Skeletal muscle cell (primary cell): ENCODE data around the gene ATG5.
A peak's percentile ranks its signal among the peaks of the same experiment; 100 is the strongest.
"Not testable (repeated sequence)": the region's sequence is repeated elsewhere in the genome, so short reads cannot be mapped to it uniquely, and the experiment has no call there.

ENCODE experiments used
- DNase-seq: peaks from one replicate; pipeline ENCODE4 v3.0.0-alpha.2; 2010; ENCODE audit warnings: low read depth
- H3K4me3 ChIP-seq: 2 replicates; pipeline ENCODE4 v1.5.1; 2011; ENCODE audit warnings: low read depth, mild to moderate bottlenecking, control low read depth, low read length, moderate library complexity

The ATG5 gene

DNA sequence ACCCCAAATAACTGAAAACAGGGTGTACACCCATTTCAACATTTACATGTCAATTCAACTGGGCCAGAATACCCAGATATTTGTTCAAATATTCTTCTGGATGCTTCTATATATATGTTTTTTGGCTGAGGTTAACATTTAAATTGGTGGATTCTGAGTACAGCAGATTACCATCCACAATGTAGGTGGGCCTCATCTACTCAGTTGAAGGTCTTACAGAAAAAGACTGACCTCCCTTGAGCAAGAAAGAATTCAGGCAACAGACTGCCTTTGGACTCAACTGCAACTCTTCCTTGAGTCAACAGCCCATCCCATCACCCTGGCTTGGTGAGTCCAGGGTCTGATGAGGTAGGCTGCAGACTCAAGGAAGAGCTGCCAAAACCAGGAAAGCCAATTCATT lies 84.1 kb downstream of the ATG5 start:
- DNase-seq = no peak
- no peak overlapping the region for H3K4me3 ChIP-seq

DNA sequence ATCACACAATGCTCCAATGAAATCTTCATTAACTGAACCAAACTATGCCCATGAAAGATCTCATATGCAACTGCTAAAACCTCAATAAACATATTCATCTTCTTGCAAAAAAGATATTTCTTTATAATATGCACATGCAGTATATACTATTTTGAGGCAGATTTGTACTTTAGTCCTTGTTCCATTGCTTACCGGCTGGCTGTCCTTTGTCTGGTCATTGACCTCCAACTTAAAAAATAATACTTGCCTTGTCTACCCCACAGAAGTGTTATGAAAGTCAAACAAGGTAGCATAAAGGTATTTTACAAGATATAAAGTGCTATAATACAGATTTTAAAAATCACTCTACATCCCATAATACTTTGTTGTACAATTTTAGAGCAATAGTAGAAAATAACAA lies 88.3 kb downstream of the ATG5 start:
- no peak for DNase-seq
- H3K4me3 ChIP-seq = no peak overlapping the region

GRCh38 chr6:106229876-106230445 lies 95.6 kb downstream of the ATG5 start:
- not testable (repeated sequence) for DNase-seq, H3K4me3 ChIP-seq

DNA sequence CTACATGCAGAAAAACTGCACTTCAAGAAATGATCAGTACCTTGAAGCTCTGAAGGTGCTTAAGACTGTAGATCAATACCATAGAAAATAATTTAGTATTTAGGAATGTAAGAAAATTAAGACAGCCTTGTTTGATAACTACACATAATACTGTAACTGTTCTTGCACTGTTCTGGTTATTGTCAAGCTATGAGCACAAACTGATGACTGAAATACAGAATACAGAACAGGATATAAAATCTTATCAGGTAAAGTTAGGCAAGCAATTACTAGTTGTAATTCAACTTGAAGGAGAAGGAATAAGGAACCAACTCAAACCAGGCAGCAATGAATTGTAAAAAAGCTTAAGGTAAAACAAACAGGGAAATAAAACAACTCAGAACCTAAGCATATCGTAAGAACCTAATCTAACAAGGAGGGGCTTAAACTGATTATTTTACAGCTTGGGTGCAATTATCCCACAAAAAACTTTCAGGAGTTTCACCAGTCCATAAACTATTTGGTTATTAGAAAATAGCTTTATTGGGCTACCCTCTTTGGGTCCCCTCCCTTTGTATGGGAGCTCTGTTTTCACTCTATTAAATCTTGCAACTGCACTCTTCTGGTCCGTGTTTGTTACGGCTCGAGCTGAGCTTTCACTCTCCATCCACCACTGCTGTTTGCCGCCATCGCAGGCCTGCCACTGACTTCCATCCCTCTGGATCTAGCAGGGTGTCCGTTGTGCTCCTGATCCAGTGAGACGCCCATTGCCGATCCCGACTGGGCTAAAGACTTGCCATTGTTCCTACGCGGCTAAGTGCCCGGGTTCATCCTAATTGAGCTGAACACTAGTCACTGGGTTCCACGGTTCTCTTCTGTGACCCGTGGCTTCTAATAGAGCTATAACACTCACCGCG lies 97.7 kb downstream of the ATG5 start:
- H3K4me3 ChIP-seq = no peak overlapping the region
- no peak for DNase-seq

GRCh38 chr6:106226676-106227075 lies 98.9 kb downstream of the ATG5 start:
- H3K4me3 ChIP-seq = no peak overlapping the region
- DNase-seq = no peak

GRCh38 chr6:106225581-106225980 lies 100.0 kb downstream of the ATG5 start:
- no peak for DNase-seq
- no peak overlapping the region for H3K4me3 ChIP-seq

DNA sequence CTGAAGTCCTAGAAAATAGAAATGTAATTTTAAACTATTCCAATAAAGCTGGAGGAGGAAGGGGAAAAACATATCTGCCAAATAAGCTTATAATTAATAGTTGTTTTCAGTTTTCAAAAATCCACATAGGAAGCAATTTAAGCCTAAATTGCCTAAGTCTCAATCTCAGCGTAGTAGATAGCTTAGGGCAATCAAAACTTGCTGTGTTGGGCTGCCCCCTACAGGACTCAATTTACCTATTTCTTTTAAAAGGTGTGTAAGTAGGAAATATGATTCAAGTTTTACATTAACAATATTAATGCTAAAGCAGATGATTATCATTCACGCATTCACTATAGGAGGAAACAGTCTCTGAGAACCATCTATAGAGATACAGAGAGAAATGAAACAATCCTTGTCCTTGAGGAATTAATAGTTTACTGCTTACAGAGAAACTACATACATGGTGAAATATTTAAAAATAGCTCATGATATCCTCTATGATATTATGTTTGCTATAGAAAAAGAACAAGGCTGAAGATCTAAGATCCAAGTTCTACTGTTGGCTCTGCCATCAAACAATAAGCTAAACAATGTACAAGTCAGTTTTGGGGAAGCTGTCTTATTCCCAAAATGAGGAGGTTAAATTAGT lies 102.1 kb downstream of the ATG5 start:
- no peak overlapping the region for H3K4me3 ChIP-seq
- peak; percentile 38 for DNase-seq

DNA sequence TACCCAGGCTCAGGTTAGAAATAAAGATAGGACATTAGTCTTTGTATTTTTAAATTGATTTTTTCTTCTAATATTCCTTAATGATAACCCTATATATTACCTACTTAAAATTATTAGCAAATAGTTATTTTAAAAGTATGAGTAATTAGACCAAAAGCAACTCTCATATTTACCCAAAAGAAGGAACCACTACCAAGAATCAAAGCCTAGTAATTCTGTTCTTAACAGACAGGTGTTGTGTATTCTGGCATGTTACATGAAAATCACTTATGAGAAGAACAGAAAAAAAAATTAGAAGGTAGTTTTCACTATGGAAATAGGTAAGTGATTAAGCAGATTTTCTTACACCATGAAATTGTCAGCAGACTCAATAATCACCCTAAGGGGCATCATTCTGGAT lies 105.1 kb downstream of the ATG5 start:
- H3K4me3 ChIP-seq = no peak overlapping the region
- no peak for DNase-seq

DNA sequence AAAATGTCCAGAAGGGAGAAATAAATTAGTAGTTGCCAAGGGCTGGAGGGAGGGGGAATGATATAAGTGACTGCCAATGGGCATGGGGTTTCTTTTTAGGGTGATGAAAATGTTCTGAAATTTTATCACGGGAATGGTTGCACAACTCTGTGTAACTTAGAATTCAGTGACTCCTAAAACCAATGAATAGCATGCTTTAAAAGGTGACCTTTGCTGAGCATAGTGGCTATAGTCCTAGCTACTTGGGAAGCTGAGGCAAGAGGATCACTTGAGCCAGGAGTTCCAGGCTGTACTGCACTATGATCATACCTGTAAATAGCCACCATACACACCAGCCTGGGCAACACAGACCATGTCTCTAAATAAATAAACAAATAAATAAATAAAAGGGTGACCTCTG lies 109.0 kb downstream of the ATG5 start:
- no peak for DNase-seq
- no peak overlapping the region for H3K4me3 ChIP-seq

GRCh38 chr6:106215608-106216007 lies 110.0 kb downstream of the ATG5 start:
- no peak overlapping the region for H3K4me3 ChIP-seq
- DNase-seq = no peak

DNA sequence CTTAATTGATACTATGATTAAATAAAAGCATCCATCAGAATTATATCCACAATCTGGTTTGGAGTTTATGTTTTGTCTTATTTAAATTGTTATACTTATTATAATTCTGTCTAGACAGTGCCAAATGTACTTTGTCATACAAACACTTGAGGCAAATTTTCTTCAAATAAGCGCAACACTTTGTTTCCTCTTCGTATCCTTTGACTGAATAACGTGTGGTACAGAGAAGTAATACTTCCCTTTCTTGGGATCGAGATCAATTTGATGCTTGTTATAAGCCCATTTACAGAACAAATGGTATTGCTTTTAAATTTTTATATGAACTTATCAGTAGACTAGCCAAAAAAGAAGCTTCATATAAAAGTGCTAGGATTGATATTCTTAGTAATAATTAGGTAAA lies 111.0 kb downstream of the ATG5 start:
- H3K4me3 ChIP-seq = no peak overlapping the region
- DNase-seq = no peak

GRCh38 chr6:106213660-106214289 lies 111.8 kb downstream of the ATG5 start:
- DNase-seq = no peak
- no peak overlapping the region for H3K4me3 ChIP-seq

DNA sequence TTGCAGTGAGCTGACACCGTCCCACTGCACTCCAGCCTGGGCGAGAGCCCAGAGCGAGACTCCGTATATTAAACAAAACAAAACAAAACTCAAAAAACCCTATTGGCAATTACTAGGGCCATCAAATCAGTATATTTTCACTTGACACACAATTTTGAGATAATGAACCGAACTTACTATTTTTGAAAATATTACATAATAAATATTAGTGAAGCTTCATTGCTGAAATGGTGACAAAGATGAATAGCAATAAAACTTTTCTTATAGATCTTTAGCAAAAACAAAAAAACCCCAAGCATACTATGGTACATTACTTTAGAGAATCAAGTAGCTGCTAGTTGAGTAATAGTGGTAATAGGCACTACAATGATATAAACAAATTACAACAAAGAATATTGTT lies 113.0 kb downstream of the ATG5 start:
- H3K4me3 ChIP-seq = no peak overlapping the region
- DNase-seq = no peak

DNA sequence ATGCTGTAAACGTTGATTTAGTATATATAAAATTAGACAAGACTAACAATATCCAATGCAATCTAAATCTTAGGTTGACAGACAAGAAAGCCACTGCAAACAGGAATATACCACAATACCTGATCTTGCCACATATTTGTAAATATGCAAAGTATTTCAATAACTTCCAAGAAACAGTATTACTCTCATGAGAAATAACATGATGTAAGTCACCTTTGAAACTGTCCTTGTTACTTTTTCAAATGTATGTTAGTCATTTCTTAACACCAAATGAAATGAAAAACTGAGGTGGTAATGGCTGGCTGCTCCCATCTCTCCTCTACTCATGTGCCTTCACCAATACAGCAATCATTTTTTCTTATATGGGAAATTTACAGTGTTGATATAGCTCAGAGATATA lies 118.7 kb downstream of the ATG5 start:
- no peak for DNase-seq
- no peak overlapping the region for H3K4me3 ChIP-seq

DNA sequence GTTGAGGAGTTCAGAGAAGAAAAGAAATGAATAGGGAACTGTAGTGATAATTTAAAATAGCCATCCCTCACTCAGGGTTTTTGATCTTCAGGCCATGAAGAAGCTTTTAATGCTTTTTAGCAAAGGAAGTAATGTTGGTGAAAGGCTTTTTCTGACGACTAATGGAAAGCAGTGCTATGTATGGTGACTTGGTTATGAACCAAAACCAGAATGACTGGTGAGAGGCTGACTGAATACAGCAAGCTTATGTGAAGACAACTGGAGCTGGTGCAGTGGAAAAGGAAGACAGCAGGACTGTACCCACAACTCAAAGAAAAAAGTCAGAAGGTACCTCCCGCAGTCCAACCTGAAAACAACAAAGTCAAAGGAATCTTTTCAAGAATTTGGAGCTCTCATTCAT lies 120.6 kb downstream of the ATG5 start:
- no peak overlapping the region for H3K4me3 ChIP-seq
- DNase-seq = no peak

- DNase-seq = peak; percentile 76
Observed at GRCh38 chr6:106199998-106200397, 125.6 kb downstream of the ATG5 start.

GRCh38 chr6:106199331-106199730 lies 126.2 kb downstream of the ATG5 start:
- DNase-seq = no peak
- no peak overlapping the region for H3K4me3 ChIP-seq

More at GRCh38 chr6:106199998-106200397, 125.6 kb downstream of the ATG5 start:
- H3K4me3 ChIP-seq = no peak overlapping the region

- DNase-seq = no peak
- no peak overlapping the region for H3K4me3 ChIP-seq
Observed at GRCh38 chr6:106197441-106197840, 128.1 kb downstream of the ATG5 start.

DNA sequence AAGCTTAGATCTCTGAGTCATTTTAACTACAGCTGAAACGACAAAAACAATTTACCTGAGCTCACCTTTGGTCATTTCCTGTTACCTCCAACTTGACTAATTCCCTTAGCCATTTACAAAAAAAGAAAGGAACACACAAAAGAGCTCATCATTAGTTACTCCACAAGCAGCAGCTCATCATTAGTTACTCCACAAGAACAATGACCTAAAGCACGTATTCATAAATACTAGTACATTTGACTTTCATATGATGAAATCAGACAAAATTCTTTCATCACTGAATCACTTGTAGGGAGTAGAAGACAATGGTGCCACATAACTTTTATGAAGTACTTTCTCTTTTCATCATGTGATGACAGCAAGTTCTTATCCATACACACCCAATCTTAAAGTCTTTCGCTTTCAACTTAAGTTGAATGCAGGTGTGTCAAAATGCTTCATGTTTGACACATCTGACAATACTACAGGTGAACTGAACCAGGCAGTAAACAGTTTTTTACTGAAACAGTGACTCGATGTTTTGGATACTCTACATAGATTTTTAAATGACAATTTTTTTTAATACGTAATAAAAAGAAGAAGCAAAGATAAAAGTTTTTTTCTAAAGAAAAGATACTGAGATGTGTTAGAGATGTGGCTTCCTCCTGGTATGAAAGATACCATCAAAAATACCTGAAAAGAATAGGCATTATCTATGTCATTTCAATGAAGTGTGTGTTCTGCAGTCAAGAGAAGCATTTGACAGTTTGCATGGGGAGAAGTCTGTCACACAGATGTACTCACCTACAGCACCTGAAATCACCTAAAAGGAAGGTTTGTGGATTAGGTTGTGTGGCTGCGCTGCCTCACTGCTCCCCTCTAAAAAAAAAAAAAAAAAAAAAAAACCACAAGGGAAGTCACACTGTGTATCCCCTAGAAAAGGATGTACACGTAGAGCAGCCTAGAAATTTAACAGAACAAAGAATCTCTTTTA lies 130.3 kb downstream of the ATG5 start:
- DNase-seq = peak; percentile 69

More for the DNA sequence above, 130.3 kb downstream of the ATG5 start:
- H3K4me3 ChIP-seq = no peak overlapping the region
